Astrocyte of the spinal cord (primary cell): ENCODE data around the gene MMADHC.

Source experiments
- DNase-seq: peaks from one replicate; pipeline ENCODE4 v3.0.0; 2011; ENCODE audit warnings: low read depth, low spot score
- H3K4me3 ChIP-seq: 2 replicates; pipeline ENCODE4 v1.5.1; 2011; ENCODE audit warnings: low read depth, mild to moderate bottlenecking, low read length, moderate library complexity
- in situ Hi-C: cut with HindIII; loops from 2 replicates; pipeline ENCODE4 v1.10.0; 2017; ENCODE audit warnings: low sequenced_read_pairs
- TF ChIP-seq, protein P1 (sequence below): IDR thresholded peaks from 2 replicates; pipeline ENCODE4 v1.5.1; 2012; ENCODE audit warnings: low read depth, mild to moderate bottlenecking, low read length, inconsistent platforms

MMADHC gene

GRCh38 chr2:149596471-149596870 is 8.9 kb upstream of the MMADHC start:
- no peak for DNase-seq
- in situ Hi-C loops = no loop called here
- TF ChIP-seq, protein P1, sequence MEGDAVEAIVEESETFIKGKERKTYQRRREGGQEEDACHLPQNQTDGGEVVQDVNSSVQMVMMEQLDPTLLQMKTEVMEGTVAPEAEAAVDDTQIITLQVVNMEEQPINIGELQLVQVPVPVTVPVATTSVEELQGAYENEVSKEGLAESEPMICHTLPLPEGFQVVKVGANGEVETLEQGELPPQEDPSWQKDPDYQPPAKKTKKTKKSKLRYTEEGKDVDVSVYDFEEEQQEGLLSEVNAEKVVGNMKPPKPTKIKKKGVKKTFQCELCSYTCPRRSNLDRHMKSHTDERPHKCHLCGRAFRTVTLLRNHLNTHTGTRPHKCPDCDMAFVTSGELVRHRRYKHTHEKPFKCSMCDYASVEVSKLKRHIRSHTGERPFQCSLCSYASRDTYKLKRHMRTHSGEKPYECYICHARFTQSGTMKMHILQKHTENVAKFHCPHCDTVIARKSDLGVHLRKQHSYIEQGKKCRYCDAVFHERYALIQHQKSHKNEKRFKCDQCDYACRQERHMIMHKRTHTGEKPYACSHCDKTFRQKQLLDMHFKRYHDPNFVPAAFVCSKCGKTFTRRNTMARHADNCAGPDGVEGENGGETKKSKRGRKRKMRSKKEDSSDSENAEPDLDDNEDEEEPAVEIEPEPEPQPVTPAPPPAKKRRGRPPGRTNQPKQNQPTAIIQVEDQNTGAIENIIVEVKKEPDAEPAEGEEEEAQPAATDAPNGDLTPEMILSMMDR = no peak
- H3K4me3 ChIP-seq = no peak overlapping the region

- no peak overlapping the region for H3K4me3 ChIP-seq
- in situ Hi-C loops = no loop called here
- TF ChIP-seq, protein P1 = peak; percentile 54
- DNase-seq = peak; percentile 38
Measured at GRCh38 chr2:149595056-149595963, 7.7 kb upstream of the MMADHC start.

- no peak overlapping the region for H3K4me3 ChIP-seq
- in situ Hi-C loops = no loop called here
- DNase-seq = no peak
- TF ChIP-seq, protein P1 = no peak
Measured at GRCh38 chr2:149594411-149594810, 6.8 kb upstream of the MMADHC start.

DNA sequence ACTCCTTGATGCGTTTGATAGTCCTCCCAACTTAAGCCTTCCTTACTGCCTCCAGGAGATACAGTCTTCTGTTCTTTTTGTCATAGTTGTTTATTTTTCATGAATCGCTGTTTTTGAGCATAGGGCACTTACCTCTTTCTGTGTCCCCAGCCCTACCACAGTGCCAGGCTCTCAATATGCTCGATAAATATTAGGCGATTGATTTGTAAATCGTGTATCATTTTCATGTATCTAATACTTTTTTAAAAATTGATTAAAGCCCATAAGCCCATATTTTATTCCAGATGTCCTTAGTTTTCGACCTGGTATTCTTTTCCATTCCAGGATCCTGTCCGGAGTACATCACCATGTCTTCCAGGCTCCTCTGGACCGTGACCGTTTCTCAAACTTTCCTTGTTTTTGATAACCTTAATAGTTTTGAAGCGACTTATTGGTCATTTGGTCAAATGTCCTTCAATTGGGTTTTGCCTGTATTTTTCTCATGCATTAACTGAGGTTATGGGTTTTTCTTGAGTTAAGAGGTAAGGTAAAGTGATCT is 444 bp upstream of the MMADHC start:
- no peak for DNase-seq
- TF ChIP-seq, protein P1 = no peak
- peak overlapping the region; percentile 98 for H3K4me3 ChIP-seq
- in situ Hi-C loops = no loop called here

DNA sequence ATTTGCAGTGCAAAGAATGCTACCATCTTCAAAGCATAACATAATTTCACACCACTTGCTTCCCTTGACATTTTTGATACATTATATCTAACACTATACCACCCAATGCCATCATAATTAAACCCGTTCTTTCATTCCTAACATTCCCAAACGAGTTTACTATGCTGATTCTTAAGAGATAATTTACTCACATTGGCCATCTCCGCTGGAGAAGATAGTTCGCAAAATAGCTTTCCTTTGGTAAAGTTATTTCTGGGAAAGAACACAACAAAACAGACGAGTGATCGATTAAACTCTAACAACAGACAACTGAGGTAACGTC is 716 bp downstream of the MMADHC start:
- H3K4me3 ChIP-seq = peak overlapping the region; percentile 98
- in situ Hi-C loops = no loop called here
- TF ChIP-seq, protein P1 = no peak
- no peak for DNase-seq

- TF ChIP-seq, protein P1 = no peak
- H3K4me3 ChIP-seq = peak overlapping the region; percentile 98
- no peak for DNase-seq
- in situ Hi-C loops = no loop called here
Measured at GRCh38 chr2:149586063-149586462, 1.5 kb downstream of the MMADHC start.
